Measurements from ENCODE around the gene AMMECR1L.

DNA sequence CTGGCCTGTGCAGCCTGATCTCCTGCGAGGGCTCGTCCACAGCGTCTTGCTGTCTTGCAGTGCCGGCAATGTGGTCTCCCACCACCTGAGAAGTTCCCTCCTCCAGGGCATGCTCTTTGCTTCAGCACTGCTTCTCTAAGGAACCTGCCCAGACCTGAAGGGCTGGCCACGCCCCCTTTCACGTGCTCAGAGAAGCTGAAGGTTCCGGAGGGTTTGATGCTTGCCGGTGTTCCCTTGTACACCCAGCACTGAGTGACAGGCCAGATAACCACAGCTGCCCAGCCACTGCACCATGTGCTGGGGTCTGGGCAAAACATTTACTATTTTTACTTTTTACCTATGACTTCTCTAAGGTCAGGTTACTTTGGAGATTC is 26.1 kb downstream of the AMMECR1L start:
- no peak for TF ChIP-seq ZNF274 (IDR thresholded peaks at IDR 0.05; ENCODE audit: insufficient read depth, insufficient read length)
- no peak for TF ChIP-seq RAD21 (IDR thresholded peaks at IDR 0.05; ENCODE audit: insufficient read depth, low read depth, low read length)
- no peak for TF ChIP-seq TCF12 (IDR thresholded peaks at IDR 0.05; ENCODE audit: low read depth, low read length)
- no peak for TF ChIP-seq FOS (IDR thresholded peaks at IDR 0.05; ENCODE audit: borderline replicate concordance, extremely low read depth, insufficient read length)
- TF ChIP-seq BCLAF1 (IDR thresholded peaks at IDR 0.05): no peak
- no peak for TF ChIP-seq EP300 (IDR thresholded peaks at IDR 0.05; ENCODE audit: borderline replicate concordance in 1 of 2, control insufficient read depth in 1 of 2, low read depth in 2 of 2, low read length in 2 of 2)
- no peak for TF ChIP-seq EZH2 (IDR thresholded peaks at IDR 0.05; ENCODE audit: borderline replicate concordance, control insufficient read depth, low read depth, low read length)
- TF ChIP-seq ELK1 (IDR thresholded peaks at IDR 0.05; ENCODE audit: low read depth, low read length): no peak
- TF ChIP-seq CEBPB (IDR thresholded peaks at IDR 0.05; ENCODE audit: borderline replicate concordance in 1 of 2, low read depth in 2 of 2, low read length in 2 of 2): no peak
- TF ChIP-seq CTCF (IDR thresholded peaks at IDR 0.05 in 2 of 3, conservative IDR thresholded peaks at IDR 0.05 in 1 of 3; ENCODE audit: control insufficient read depth in 2 of 3, extremely low read depth in 1 of 3, insufficient read depth in 1 of 3, low read depth in 3 of 3, low read length in 3 of 3): no peak
- TF ChIP-seq MYC (IDR thresholded peaks at IDR 0.05; ENCODE audit: insufficient read depth, insufficient read length, insufficient replicate concordance, low read length, severe bottlenecking): no peak
- TF ChIP-seq SIX5 (IDR thresholded peaks at IDR 0.05; ENCODE audit: low read depth, low read length, severe bottlenecking): no peak
- TF ChIP-seq SREBF2 (IDR thresholded peaks at IDR 0.05; ENCODE audit: low read length): no peak
